Stimulated activated CD8-positive, alpha-beta memory T cell treated with anti-CD3 and anti-CD28 coated beads, Interleukin-2, amount 100 ng/mL, for 1 hour (primary cell): Measurements from ENCODE around the gene ARRDC5.
A peak's percentile ranks its signal among the peaks of the same experiment; 100 is the strongest.
"Not testable (repeated sequence)": the region's sequence is repeated elsewhere in the genome, so short reads cannot be mapped to it uniquely, and the experiment has no call there.

Experiments
- DNase-seq, 2 donors: peaks; one replicate each; pipeline ENCODE4 v3.0.0-alpha.2; 2020; ENCODE audit warnings: low read depth in 2 of 2

Gene ARRDC5

GRCh38 chr19:4868286-4868834, 34.3 kb downstream of the ARRDC5 start:
- DNase-seq: no peak

- peak; percentile 78 to 81 for DNase-seq
Observed at GRCh38 chr19:4867534-4868285, 35.0 kb downstream of the ARRDC5 start, which contains the start of gene PLIN3. Gene PLIN3, minus strand, starts transcription at chr19:4867667. Its CDS starts 6,273 bp downstream, at chr19:4861394.

- peak in 1 of 2 donors; percentile 12 for DNase-seq
Observed at GRCh38 chr19:4866595-4867424, 35.9 kb downstream of the ARRDC5 start.

GRCh38 chr19:4861147-4861546, 41.5 kb downstream of the ARRDC5 start:
- DNase-seq: no peak

- no peak for DNase-seq
Observed at GRCh38 chr19:4859697-4860096, 43.0 kb downstream of the ARRDC5 start.

GRCh38 chr19:4856468-4856867, 46.2 kb downstream of the ARRDC5 start:
- DNase-seq: not testable (repeated sequence)

GRCh38 chr19:4853506-4853905, 49.2 kb downstream of the ARRDC5 start:
- DNase-seq: not testable (repeated sequence)

GRCh38 chr19:4852484-4852883, 50.2 kb downstream of the ARRDC5 start:
- DNase-seq: no peak

GRCh38 chr19:4851551-4852290, 51.0 kb downstream of the ARRDC5 start:
- peak; percentile 52 to 55 for DNase-seq

GRCh38 chr19:4849019-4849418, 53.7 kb downstream of the ARRDC5 start:
- no peak for DNase-seq

- no peak for DNase-seq
Observed at GRCh38 chr19:4847190-4847973, 55.3 kb downstream of the ARRDC5 start.

GRCh38 chr19:4845975-4846374, 56.7 kb downstream of the ARRDC5 start:
- DNase-seq: not testable (repeated sequence)

GRCh38 chr19:4844348-4845179, 58.1 kb downstream of the ARRDC5 start:
- no peak for DNase-seq

GRCh38 chr19:4843647-4843965, 59.1 kb downstream of the ARRDC5 start:
- DNase-seq: no peak
